HT1080 (cell line): Measurements from ENCODE around the gene FAM229B. TPM values are rescaled to one million over a fixed set of nuclear protein-coding genes. Genes with fewer than 3 reads are reported as not detected.

Experiments
- DNase-seq: peaks from one replicate; pipeline ENCODE4 v3.0.0-alpha.2; 2015; ENCODE audit warnings: low read depth
- total RNA-seq: library from RNA; depleted of rRNA; stranded (reverse); fragments of >200 nt; shearing (Covaris generic); gene quantifications from 2 replicates; pipeline ENCODE4 v1.2.3, GENCODE V29; 2014; rRNA removed

The FAM229B gene
- total RNA-seq, 1 experiment from 2014 or later = 5.0 TPM

DNA sequence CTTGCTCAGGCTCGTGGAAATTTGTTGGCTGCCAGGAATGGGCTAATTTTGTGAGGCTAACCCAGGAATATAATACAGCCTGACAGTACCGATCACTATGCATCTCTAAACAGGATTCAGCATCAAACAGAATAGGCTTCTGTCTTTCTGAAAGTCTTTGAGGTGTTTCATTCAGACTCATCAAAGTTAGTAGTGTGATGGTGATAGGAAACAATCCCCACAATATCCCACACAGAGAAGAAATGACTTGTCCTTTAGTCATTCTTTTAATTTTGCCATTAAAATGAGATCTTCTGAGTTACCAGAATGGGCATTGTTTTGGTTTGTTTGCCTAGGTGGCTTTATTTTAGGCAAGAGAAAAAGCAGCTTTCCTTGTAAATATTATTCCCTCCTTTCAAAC is 54.3 kb downstream of the FAM229B start:
- DNase-seq = no peak

DNA sequence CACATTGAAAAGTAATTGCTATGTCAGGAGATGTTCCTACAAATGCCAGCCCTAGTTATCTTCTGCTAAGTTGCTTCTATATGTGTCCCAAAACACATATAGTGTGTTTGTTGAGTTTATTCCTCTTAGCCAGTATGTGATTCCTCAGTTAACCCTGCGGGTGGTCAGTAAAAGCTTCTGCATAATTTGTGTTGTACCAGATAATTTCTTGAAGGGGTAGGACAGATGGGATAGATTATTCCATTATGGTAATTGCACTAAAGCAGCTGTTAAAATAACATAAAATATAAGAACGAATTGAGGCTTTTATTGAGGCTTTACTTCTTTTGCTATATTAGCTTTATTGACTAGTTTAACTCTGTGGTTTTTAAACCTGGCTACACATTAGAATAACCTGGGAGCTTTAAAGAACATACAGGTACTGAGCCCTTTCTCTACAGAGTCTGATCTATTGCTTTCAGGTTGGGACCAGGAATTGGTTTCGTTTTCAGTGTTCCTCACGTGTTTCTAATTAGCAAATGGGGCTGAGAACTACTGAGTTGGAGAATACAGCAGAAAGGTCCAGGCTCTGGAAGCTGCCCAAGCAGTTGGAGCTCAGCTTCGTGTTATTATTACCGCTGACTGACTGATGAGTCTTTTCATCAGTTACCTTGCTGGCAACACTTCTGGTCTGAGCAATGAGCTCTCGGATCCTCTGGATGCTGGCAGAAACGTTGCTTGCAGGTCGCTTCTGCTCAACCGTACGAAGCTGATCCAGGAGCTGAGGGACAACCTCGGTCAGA is 56.9 kb downstream of the FAM229B start:
- no peak for DNase-seq

DNA sequence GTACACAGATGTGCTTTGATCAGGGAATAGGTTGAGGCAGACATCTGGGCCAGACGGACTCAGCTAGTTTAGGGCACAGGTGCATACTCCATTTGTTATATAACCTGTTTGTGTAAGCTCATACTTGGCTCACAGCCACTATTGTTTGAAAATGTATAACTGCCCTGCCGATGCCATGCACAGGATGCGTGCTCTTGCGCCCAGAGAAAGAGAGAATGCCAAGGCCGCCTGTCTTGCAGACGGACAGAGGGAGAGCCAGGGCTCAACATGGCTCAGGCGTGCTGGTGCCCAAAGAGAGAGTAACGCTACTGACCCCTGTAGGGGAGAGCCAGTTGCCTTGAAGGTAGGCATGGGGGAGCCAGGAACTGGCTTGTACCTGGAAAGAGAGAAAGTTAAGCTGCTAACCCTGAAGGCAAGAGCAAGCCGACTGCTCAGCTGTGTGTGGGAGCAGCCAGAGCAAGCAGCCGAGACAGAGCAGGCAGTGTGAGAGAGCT is 57.7 kb downstream of the FAM229B start:
- no peak for DNase-seq

DNA sequence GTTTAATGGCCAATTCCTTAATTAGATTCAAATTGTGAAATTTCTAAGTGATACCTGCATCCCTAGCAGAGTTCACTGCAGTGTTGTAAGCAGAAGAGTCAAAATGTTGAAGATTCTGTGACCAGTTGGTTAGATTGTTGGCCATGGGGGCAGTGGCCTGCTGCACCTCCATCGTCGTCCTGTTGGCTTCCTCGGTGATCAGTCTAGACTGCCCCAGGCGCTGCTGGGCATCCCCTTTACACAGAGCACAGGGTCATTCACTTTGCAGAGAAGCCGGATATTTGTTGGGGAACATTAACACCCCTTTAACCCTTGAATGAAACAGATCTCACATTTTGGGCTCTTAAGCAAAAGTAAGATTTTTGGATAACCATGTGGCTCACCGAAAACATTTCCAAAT is 60.7 kb downstream of the FAM229B start:
- no peak for DNase-seq

- peak; percentile 49 for DNase-seq
Measured at GRCh38 chr6:112149236-112149635, 61.8 kb downstream of the FAM229B start.

- DNase-seq = no peak
Measured at GRCh38 chr6:112149719-112150263, 62.4 kb downstream of the FAM229B start.

- DNase-seq = no peak
Measured at GRCh38 chr6:112150363-112150762, 63.0 kb downstream of the FAM229B start.

Other genes with a start within 250 kb of the FAM229B start
- 50.2 and 54.8 TPM in 2 replicates for gene FYN, start 214.1 kb upstream of the FAM229B start, total RNA-seq
- gene CCN6, start 33.5 kb upstream of the FAM229B start, total RNA-seq = not detected in 2 replicates
- gene TUBE1, start 109 bp upstream of the FAM229B start, total RNA-seq = 18.4 and 19.7 TPM in 2 replicates
- gene LAMA4, start 167.0 kb downstream of the FAM229B start, total RNA-seq = 28.6 and 42.3 TPM in 2 replicates